Umbilical cord (tissue), 2 donors: ENCODE data around the gene NAT10. TPM values are rescaled to one million over a fixed set of nuclear protein-coding genes. Genes with fewer than 3 reads are reported as not detected.

ENCODE experiments used
- DNase-seq: peaks from one replicate; pipeline ENCODE4 v3.0.0-alpha.2; 2015; ENCODE audit warnings: low spot score
- total RNA-seq: library from RNA; depleted of rRNA; stranded (reverse); fragments of >200 nt; gene quantifications from one replicate; pipeline ENCODE4 v1.2.3, GENCODE V29; 2014; ENCODE audit warnings: low replicate concordance; ENCODE audit not compliant: insufficient read depth

The NAT10 gene
- total RNA-seq, 1 donor from 2014 or later, result 19.7 TPM

- DNase-seq, result no peak
Observed at GRCh38 chr11:34149274-34149673, 43.8 kb downstream of the NAT10 start.

- DNase-seq, result no peak
Observed at GRCh38 chr11:34149786-34150185, 44.4 kb downstream of the NAT10 start.

- DNase-seq, result no peak
Observed at GRCh38 chr11:34150494-34151151, 45.2 kb downstream of the NAT10 start.

GRCh38 chr11:34151166-34151565, 45.7 kb downstream of the NAT10 start:
- DNase-seq, result no peak

GRCh38 chr11:34151916-34152845, 46.8 kb downstream of the NAT10 start:
- DNase-seq, result no peak

- DNase-seq, result no peak
Observed at GRCh38 chr11:34154059-34154875, 48.8 kb downstream of the NAT10 start.

GRCh38 chr11:34155057-34155756, 49.8 kb downstream of the NAT10 start:
- DNase-seq, result no peak

GRCh38 chr11:34155757-34156062, 50.3 kb downstream of the NAT10 start:
- no peak for DNase-seq

GRCh38 chr11:34157163-34157562, 51.7 kb downstream of the NAT10 start:
- DNase-seq, result no peak

GRCh38 chr11:34158661-34159060, 53.2 kb downstream of the NAT10 start:
- DNase-seq, result no peak

GRCh38 chr11:34160049-34160721, 54.8 kb downstream of the NAT10 start:
- no peak for DNase-seq

- no peak for DNase-seq
Observed at GRCh38 chr11:34160791-34161190, 55.4 kb downstream of the NAT10 start.

GRCh38 chr11:34161361-34161760, 55.9 kb downstream of the NAT10 start:
- DNase-seq, result no peak

GRCh38 chr11:34161812-34162492, 56.5 kb downstream of the NAT10 start:
- no peak for DNase-seq

GRCh38 chr11:34162493-34162820, 57.0 kb downstream of the NAT10 start:
- no peak for DNase-seq

- no peak for DNase-seq
Observed at GRCh38 chr11:34162856-34163255, 57.4 kb downstream of the NAT10 start.

GRCh38 chr11:34165121-34165520, 59.7 kb downstream of the NAT10 start:
- DNase-seq, result no peak

- DNase-seq, result peak; percentile 13
Observed at GRCh38 chr11:34165786-34166555, 60.5 kb downstream of the NAT10 start.

- DNase-seq, result no peak
Observed at GRCh38 chr11:34166806-34167740, 61.6 kb downstream of the NAT10 start.
